HepG2 (cell line): ENCODE measurements around the gene PADI2.

ENCODE experiments used
- CC2D1A ChIP-seq: sonication (generic); formaldehyde crosslinking; IDR thresholded peaks from 2 replicates; pipeline ENCODE4 v1.8.1; 2023; ENCODE audit warnings: mild to moderate bottlenecking, missing genetic modification reagents
- CENPX ChIP-seq: sonication (generic); formaldehyde crosslinking; IDR thresholded peaks from 2 replicates; pipeline ENCODE4 v1.9.0; 2021; ENCODE audit warnings: mild to moderate bottlenecking, missing genetic modification reagents, moderate library complexity
- CTCF ChIP-seq: sonication (generic); formaldehyde crosslinking; IDR thresholded peaks from 2 replicates; pipeline ENCODE4 v1.5.0; 2020; ENCODE audit warnings: mild to moderate bottlenecking, missing genetic modification reagents, moderate library complexity
- EP300 ChIP-seq, 3 experiments: sonication (generic) in 1 of 3; formaldehyde crosslinking in 1 of 3; IDR thresholded peaks; 2 replicates each; pipeline versions ENCODE4 v1.5.1 to v1.6.1; 2011 to 2020; ENCODE audit warnings: low read depth in 2 of 3, low read length in 2 of 3, borderline replicate concordance in 1 of 3, improper control_type of control experiment in 1 of 3, mild to moderate bottlenecking in 1 of 3, missing genetic modification reagents in 1 of 3, moderate library complexity in 1 of 3
- POLR2AphosphoS5 ChIP-seq: IDR thresholded peaks from 2 replicates; pipeline ENCODE4 v1.6.1; 2012; ENCODE audit warnings: low read depth, low read length
- PRDM15 ChIP-seq: sonication (generic); formaldehyde crosslinking; IDR thresholded peaks from 2 replicates; pipeline ENCODE4 v1.4.0; 2020; ENCODE audit warnings: missing genetic modification reagents
- RAD21 ChIP-seq: fragments of 450-650 bp; formaldehyde crosslinking; IDR thresholded peaks from 2 replicates; pipeline ENCODE4 v1.5.0; 2020; ENCODE audit warnings: mild to moderate bottlenecking
- ZNF563 ChIP-seq: sonication (generic); formaldehyde crosslinking; IDR thresholded peaks from 2 replicates; pipeline ENCODE4 v1.8.0; 2022; ENCODE audit warnings: mild to moderate bottlenecking, moderate library complexity, missing genetic modification reagents
- ZNF83 ChIP-seq: sonication (generic); formaldehyde crosslinking; IDR thresholded peaks from 2 replicates; pipeline ENCODE4 v1.4.0; 2020; ENCODE audit warnings: missing genetic modification reagents, mild to moderate bottlenecking, borderline replicate concordance
- TF ChIP-seq, protein P1 (sequence below): sonication (generic); formaldehyde crosslinking; IDR thresholded peaks from one replicate; pipeline ENCODE4 v1.5.1; 2020; ENCODE audit warnings: mild to moderate bottlenecking, missing genetic modification reagents; ENCODE audit errors: not compliant biosample characterization
- TF ChIP-seq, protein P2 (sequence below): sonication (generic); formaldehyde crosslinking; IDR thresholded peaks from 2 replicates; pipeline ENCODE4 v1.5.1; 2020; ENCODE audit warnings: missing genetic modification reagents, mild to moderate bottlenecking, borderline replicate concordance

DNA sequence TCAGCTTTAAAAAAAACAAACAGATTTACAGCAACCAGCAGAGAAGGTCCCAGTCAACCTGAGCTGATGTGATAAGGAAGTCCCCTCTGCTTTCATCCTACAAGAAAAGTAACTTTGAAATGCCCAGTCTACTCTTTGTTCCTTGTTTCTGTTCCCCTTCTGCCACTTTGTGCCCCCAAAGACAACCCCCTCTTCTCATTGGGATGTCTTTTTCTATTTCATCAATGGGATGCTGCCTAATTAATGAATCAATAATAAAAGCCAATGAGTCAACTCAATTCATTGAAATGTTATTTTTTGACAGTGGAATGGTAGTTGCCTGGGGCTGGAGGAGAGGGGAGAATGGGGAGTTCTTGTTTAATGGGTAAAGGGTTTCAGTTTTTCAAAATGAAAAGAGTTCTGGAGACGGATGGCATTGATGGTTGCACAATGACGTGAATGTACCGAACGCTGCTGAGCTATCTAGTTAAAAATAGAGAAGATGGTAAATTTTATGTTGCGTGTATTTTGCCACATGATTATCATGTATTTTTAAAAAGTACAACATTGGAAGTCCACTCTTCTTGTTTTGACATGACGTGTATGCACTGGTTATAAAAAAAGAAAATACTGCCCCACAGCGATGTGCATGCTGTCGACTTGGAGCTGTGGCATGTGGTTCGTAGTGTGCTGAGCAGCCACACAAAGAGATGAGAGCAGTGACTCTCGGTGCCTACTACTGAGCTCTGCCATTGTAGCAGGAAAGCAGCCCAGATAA, 22.4 kb upstream of the PADI2 start:
- no peak for TF ChIP-seq CTCF
- TF ChIP-seq ZNF83 (CRISPR knock-in tag) = no peak
- TF ChIP-seq ZNF563 (CRISPR knock-in tag) = no peak
- no peak for TF ChIP-seq EP300 (IDR thresholded peaks at IDR 0.05; ENCODE audit: low read depth in 2 of 2, low read length in 2 of 2)
- TF ChIP-seq EP300 (CRISPR knock-in tag; IDR thresholded peaks at IDR 0.05; ENCODE audit: borderline replicate concordance) = no peak
- TF ChIP-seq, protein P1, sequence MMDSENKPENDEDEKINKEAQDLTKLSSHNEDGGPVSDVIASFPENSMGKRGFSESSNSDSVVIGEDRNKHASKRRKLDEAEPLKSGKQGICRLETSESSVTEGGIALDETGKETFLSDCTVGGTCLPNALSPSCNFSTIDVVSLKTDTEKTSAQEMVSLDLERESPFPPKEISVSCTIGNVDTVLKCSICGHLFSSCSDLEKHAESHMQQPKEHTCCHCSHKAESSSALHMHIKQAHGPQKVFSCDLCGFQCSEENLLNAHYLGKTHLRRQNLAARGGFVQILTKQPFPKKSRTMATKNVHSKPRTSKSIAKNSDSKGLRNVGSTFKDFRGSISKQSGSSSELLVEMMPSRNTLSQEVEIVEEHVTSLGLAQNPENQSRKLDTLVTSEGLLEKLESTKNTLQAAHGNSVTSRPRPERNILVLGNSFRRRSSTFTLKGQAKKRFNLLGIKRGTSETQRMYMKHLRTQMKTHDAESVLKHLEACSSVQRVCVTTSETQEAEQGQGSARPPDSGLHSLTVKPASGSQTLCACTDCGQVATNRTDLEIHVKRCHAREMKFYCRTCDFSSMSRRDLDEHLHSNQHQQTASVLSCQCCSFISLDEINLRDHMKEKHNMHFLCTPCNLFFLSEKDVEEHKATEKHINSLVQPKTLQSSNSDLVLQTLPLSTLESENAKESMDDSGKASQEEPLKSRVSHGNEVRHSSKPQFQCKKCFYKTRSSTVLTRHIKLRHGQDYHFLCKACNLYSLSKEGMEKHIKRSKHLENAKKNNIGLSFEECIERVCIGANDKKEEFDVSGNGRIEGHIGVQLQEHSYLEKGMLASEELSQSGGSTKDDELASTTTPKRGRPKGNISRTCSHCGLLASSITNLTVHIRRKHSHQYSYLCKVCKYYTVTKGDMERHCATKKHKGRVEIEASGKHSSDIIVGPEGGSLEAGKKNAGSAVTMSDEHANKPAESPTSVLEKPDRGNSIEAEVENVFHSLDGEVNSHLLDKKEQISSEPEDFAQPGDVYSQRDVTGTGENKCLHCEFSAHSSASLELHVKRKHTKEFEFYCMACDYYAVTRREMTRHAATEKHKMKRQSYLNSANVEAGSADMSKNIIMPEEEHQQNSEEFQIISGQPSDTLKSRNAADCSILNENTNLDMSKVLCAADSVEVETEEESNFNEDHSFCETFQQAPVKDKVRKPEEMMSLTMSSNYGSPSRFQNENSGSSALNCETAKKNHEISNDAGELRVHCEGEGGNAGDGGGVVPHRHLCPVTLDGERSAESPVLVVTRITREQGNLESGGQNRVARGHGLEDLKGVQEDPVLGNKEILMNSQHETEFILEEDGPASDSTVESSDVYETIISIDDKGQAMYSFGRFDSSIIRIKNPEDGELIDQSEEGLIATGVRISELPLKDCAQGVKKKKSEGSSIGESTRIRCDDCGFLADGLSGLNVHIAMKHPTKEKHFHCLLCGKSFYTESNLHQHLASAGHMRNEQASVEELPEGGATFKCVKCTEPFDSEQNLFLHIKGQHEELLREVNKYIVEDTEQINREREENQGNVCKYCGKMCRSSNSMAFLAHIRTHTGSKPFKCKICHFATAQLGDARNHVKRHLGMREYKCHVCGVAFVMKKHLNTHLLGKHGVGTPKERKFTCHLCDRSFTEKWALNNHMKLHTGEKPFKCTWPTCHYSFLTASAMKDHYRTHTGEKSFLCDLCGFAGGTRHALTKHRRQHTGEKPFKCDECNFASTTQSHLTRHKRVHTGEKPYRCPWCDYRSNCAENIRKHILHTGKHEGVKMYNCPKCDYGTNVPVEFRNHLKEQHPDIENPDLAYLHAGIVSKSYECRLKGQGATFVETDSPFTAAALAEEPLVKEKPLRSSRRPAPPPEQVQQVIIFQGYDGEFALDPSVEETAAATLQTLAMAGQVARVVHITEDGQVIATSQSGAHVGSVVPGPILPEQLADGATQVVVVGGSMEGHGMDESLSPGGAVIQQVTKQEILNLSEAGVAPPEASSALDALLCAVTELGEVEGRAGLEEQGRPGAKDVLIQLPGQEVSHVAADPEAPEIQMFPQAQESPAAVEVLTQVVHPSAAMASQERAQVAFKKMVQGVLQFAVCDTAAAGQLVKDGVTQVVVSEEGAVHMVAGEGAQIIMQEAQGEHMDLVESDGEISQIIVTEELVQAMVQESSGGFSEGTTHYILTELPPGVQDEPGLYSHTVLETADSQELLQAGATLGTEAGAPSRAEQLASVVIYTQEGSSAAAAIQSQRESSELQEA (CRISPR knock-in tag) = no peak
- TF ChIP-seq CENPX (CRISPR knock-in tag) = no peak
- TF ChIP-seq CC2D1A (CRISPR knock-in tag) = no peak
- TF ChIP-seq POLR2AphosphoS5 = no peak
- TF ChIP-seq, protein P2, sequence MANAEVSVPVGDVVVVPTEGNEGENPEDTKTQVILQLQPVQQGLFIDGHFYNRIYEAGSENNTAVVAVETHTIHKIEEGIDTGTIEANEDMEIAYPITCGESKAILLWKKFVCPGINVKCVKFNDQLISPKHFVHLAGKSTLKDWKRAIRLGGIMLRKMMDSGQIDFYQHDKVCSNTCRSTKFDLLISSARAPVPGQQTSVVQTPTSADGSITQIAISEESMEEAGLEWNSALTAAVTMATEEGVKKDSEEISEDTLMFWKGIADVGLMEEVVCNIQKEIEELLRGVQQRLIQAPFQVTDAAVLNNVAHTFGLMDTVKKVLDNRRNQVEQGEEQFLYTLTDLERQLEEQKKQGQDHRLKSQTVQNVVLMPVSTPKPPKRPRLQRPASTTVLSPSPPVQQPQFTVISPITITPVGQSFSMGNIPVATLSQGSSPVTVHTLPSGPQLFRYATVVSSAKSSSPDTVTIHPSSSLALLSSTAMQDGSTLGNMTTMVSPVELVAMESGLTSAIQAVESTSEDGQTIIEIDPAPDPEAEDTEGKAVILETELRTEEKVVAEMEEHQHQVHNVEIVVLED (CRISPR knock-in tag) = no peak
- no peak for TF ChIP-seq RAD21 (CRISPR knock-in tag)
- TF ChIP-seq PRDM15 (CRISPR knock-in tag) = no peak
